Germinal center (tissue), 1 donor: Measurements from ENCODE around the gene PANK2.
"Not testable (repeated sequence)": the region's sequence is repeated elsewhere in the genome, so short reads cannot be mapped to it uniquely, and the experiment has no call there.

Source experiments
- DNase-seq: peaks from one replicate; pipeline ENCODE4 v3.0.0; 2012; ENCODE audit warnings: mixed read lengths, low spot score

PANK2 gene

DNA sequence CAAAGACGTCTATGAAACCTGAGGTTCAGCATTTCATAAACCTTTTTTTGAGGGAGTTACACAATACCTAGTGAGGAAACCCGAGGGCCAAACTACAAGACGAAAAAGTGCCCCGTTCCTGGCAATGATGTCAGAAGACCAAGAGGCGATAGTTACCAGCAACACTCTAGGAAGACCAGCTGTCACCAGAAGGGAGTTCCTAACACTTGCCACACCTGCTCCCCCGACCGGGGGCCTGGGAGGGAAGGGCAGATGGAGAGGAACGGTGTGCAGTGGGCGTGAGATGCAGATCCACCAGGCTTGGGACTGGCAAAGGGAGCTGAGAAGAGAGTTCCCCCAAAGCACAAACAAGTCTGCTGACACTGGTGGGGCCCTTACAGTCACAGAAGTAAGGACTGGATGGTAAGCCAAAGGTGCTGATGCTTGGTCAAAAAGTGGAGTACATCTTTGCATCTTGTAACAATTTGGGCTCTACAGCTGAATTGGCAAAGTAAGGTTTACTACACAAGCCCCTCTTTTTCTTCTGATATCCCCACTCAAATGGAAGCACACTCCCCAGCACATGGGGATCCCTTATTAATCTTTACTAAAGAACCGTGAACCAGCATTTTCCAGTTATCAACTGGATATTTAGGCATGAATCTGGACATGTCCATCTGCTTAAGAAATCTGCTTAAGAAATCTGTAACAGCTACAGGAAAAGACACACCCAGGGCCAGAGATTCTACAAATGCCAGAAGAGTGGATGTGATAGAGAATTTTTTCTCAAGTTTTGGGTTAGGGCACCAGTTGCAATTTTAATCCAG lies 38.5 kb downstream of the PANK2 start:
- no peak for DNase-seq

DNA sequence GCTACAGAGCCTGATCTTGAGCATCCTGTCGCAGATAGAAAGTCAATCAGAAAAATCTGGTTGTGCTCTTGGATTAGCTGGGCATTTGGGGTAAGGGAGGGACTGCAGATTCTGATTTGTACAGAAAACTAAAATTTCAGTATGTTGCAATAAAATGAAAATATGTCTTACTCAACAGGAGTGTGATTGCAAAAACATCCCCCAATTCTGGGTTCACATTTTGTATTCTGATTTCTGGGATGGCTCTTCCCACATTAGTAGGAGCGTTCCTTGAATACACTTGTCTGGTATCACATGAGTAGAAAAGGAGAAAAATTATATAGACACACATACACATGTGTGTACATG lies 40.5 kb downstream of the PANK2 start:
- no peak for DNase-seq

DNA sequence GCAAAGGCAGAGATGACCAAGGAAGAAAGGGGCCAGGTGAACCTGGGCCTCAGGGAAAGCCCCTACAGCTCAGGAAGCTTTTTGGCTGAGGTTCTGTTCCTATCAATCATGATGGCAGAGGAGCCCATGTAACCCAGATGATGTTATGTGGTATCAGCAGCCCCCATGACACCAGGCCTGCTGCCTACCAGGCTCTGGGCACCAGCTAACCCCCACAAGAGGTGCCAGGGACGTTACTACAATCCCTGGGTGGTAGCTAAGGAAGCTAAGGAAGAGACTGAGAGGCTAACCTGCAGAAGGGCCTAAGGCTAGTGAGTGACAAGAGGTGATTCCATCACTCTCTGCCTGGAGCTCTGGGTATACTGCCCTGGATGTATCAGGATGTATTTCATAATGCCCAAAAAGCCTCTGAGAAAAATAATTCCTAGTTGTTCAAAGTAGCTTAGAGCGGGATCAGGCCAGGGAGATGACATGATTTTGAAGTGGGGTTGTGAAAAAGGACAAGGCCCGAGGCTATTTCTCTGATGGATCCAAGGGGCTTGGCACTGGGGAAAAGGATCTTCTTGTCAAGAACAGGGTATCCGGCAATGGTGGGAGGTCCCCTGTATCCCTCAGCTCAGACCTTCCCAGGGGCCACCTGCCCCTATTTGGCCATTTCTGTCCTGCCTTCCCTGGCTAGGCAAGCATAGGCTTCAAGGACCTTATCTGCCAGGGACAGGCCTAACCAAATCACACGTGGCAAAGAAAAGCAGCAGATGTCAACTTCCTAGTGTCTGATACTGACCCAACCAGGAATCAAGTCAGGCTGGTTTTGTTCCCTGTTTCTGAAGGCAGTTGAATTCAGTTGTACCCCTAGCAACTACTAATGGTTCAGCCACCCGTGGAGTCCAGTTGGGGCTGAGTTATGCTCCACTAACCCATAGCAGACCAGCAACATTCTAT lies 41.3 kb downstream of the PANK2 start:
- no peak for DNase-seq

DNA sequence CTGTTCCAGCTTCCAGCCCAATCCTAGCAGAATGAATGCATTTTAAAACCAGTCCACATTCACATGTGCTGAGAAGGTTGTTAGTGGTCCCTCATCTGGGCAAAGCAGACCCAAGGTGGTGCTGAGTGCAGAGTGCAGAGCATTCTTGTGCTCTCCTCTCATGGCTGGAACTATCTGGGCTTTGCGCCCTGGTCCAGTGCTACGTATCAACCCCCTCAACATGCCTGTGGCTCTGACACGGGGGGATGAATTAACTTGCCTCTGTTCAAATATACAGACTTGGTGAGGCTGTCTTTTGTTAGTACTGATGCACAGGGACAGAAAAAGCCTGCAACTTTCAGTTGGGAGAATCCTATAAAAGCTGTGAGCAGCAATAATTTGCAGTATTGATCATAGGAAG lies 42.5 kb downstream of the PANK2 start:
- no peak for DNase-seq

DNA sequence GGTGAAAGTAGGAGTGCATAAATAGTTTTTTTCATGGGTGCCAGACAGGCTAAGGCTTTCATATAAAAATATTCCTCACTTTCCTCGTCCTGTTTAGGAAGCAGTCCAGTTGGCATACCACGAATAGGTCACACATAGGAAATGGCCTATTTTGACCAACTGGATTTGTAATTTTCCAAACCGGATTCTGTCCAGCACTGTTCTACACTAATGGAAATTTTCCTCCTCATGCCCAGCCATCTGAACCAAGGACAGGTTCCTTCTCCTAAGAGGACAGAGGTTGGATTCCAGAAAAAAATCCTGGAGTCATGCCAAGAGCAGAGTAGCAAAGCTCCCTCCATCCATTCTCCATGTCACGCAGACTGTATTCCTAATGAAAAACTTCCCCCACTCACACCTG lies 43.1 kb downstream of the PANK2 start:
- DNase-seq: no peak

DNA sequence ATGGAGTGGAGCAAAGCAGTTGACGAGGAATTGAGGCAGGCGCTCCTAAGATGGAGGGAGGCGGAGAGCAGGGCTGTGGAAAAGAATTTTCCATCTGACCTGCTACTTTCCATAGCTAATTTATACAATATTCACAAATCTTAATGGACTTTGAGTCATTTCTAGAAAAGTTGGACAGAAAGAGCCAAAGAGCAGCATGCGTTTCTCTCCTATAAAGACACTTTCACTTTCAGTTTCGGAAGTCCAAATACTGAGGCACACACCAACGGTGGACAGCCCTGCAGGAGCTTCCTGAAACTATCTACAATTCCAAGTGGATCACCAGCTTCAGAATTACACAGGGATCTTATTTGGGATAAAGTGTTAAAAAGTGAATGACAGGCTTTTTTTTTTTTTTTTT lies 43.5 kb downstream of the PANK2 start:
- DNase-seq: no peak

DNA sequence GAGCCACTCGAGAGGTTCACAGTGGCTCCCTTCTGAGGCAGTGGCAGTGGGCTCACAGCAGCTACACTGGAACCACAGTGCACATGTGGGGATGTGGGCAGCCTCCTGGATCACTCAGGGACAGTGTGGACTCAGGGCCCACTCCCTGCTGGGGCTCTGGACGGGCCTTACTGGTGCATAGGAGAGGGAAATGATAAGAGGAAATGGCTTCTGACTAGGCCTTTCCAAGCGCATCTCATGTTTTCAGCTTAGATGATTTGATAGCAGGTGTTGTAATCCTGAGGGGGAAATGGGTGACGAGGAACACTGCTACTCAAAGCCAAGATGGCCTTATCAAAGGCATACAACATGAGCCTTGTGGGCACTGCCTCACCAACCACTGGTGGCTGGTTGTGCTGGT lies 44.0 kb downstream of the PANK2 start:
- no peak for DNase-seq

DNA sequence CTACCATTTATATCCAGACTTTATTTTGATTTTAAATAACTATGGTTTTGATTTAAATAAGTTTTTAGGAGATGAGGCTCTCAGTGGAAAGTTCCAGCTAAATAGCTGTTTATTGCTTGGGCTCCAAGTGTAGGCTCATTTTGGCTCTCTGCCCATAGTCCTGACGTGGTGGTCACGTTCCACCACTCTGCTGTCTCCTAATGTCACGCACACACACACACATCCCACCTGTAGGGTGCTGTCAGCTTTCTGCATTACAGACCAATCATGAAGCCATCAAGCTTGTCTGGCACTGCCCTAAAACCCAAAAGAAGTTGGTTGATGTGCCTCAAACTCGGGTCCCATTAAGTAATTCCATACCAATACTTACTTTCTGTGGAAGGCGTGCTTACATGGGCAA lies 45.4 kb downstream of the PANK2 start:
- DNase-seq: no peak

DNA sequence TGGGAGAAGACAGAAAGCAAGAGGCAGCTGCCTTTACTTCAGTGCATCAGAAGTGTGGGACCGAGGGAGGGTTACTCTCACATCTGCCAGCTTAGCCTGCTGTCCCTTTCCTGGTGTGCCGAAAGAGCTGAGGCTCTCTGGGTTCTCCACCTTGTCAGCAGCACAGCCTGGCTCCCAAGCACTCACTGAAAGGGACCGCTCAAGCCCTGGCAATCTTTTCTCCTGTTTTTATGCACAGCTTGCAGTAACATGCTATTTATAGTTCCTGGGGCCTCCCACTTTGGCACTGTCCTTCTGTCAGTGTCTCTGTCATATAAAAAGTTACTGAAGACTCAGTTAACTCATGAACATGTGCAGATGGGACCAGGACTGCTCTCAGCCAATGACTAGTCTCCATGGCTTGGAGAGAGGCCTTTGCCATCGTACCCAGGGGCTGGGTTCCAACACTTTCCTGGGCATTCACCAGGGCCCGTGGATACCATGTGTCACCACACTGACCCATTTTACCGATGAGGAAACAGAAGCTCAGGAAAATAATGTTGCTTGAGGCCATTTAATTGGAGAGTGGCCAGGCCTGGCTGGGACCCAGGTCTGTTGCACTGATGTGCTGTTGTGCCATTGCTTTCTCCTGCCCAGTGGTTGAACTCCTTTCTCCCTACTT lies 46.2 kb downstream of the PANK2 start:
- no peak for DNase-seq

DNA sequence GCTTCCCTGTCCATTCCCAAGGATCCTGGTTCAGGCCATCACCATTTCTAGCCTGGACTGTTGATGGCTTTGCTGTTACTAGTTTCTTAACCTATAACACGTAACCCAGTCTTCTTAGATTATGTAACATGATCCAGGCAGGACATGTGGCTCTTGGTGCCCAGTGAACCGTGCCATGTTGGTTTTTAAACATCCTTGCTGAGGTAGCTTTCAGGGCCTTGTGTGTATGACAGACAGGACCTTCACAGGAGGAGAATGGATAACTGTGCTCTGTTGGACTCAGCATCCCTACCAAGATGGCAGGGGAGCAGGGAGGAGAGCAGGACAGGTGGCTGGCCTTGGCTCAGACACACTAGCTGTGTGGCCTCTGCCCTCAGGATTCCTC lies 46.8 kb downstream of the PANK2 start:
- DNase-seq: no peak

DNA sequence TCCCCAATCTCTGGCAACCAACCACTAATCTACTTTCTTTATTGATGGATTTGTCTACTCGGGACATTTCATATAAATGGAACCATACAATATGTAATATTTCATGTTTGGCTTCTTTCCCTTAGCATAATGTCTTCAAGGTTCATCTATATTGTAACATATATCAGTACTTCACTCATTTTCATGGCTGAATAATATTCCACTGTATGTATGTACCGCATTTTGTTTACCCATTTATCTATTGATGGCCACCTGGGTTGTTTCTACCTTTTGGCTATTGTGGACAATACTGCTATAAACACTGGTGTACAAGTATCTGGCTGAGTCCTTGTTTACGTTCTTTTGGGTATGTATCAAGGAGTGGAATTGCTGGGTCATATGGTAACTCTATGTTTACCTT lies 48.4 kb downstream of the PANK2 start:
- no peak for DNase-seq

DNA sequence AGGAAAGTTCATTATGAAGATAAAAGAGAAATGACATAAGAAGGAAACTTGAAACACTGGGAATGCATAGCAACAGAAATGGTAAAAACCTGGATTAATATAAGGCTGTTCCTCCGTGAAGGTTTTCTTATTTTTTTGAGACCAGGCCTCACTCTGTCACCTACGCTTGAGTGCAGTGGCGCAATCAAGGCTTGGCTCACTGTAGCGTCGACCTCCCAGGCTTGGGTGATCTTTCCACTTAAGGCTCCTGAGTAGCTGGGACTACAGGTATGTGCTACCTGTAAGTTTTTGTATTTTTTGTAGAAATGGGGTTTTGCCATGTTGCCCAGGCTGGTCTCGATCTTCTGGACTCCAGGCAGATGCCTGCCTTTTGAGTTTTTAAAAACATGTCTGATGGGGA lies 51.7 kb downstream of the PANK2 start:
- no peak for DNase-seq

DNA sequence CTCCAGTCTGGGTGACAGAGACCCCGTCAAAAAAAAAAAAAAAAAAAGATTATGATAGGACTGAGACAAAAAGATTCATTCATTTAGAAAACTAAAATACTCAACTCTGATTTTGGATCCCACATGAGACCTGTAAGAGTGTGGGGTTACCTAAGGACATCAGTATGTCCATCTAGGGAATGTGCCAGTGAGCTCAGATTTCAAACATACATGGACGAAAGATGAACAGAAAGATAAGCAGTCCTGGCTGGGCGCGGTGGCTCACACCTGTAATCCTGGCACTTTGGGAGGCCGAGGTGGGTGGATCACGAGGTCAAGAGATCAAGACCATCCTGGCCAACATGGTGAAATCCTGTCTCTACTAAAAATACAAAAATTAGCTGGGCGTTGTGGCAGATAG lies 57.5 kb downstream of the PANK2 start:
- DNase-seq: not testable (repeated sequence)

DNA sequence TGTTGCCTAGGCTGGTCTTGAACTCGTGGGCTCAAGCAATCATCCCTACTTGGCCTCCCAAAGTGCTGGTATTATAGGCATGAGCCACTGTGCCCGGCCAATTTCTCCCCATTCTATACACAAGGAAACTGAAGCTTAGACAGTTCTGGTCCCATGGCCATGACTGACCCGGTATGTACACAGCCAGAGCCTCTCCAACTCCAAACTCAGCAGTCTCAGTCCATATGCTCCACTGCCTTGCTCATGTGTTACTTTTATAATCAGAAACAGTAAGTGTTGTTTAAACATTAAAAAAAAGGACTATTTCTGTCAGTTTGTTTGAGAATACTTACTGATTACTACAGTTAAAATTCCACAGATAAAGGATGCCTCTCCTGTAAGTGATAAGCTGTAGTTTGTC lies 75.5 kb downstream of the PANK2 start:
- no peak for DNase-seq

DNA sequence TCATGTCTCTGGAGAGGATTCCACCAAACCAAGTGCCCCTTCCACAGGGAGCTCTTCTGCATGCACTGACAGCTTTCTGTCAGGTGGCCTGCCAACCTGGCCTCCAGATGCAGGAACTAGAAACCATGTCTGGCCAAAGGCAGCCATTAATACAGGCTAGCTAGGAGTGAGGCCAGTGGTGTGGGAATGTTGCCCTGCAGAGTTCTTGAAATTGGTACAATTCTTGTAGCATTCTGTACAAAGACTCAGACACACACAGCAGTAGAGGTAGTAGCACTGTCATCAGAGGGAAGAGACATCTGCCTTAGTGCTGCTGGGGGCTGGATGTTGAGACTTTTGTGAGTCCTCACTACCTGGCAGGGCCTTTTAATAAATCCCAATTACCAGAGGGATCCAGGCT lies 77.4 kb downstream of the PANK2 start:
- DNase-seq: no peak

DNA sequence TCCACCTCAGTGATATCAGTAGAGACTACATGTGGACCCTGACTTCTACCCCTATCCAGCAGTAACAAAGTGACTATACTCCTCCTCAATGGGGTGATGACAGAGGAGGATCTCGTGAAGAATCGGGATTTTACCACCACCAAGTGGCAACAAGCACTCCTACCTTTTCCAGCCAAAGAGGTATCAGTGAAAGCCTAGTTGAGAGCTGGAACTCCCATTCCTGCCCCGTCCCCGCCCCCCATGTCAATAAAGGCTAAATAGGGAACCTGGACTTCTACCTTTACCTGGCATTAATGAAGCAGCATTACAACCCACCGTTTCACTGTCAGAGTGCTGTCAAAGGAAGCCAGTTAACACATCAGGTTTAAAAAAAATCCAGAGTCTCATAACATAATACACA lies 80.8 kb downstream of the PANK2 start:
- DNase-seq: no peak

DNA sequence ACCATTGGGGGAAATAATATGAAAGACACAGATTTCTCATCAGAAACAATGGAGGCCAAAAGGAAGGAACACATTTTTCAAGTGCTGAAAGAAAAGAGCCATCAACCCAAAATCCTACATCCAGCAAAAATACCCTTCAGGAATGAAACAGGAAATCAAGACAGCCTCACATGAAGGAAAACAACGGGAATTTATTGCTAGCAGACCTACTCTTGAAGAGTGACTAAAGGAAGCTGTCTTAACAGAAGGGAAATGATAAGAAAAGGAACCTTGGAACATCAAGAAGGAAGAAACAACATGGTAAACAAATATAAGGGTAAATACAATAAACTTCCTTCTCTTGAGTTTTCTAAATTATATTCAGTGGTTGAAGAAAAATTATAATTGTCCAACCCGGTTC lies 82.0 kb downstream of the PANK2 start:
- DNase-seq: no peak

DNA sequence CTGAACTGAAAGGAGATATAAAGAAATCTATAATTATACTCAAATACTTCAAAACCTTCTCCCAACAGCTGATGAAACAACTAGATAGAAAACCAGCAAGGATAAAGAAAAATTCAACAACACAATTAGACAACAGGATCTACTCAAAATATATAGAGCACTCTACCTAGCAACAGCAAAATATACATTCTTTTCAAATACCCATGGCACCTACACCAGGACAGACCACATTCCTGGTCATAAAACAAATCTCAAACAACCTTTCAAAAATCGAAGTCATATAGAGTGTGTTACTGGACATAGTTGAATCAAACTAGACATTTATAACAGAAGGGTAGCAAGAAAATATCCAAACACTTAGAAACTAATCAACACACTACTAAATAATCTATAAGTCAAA lies 83.0 kb downstream of the PANK2 start:
- no peak for DNase-seq

DNA sequence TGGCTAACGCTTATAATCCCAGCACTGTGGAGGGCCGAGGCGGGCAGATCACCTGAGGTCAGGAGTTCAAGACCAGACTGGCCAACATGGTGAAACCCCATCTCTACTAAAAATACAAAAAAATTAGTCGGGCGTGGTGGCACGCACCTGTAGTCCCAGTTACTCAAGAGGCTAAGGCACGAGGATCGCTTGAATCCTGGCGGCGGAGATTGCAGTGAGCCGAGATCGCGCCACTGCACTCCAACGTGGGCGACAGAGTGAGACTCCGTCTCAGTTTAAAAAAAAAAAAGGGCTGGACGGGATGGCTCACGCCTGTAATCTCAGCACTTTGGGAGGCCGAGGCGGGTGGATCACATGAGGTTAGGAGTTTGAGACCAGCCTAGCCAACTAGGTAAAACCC lies 83.4 kb downstream of the PANK2 start:
- DNase-seq: not testable (repeated sequence)

DNA sequence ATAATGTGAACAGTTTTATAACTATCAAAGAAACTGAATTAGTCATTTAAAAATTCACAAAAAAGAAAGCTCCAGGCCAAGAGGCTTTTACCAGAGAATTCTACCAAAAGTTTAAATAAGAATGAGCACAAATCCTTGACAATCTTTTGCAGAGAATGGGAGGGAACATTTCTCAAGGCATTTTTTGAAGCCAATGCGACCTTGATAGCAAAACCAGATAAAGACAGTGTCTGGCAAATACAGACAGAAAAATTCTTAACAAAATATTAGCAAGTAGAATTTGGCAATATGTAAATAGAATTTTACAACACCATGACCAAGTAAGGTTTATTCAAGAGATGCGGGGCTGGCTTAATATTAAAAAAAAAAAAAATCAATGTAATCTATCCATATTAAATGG lies 84.5 kb downstream of the PANK2 start:
- no peak for DNase-seq

DNA sequence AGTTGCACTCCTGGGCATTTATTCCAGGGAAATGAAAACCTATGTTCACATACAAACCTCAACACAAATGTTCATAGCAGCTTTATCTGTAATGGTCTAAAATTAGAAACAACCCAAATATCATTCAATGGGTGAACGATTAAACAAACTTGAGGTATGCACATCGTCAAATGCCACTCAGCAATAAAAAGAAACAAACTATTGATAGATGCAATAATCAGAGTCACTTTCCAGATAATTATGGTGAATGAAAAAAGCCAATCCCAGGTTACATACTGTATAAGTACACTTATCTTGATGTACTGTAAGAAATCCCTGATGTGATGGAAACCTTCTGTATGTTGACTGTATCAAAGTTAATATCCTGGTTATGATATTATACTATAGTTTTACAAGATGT lies 87.3 kb downstream of the PANK2 start:
- no peak for DNase-seq
